Sciatic nerve (tissue), 2 donors: ENCODE measurements around the gene TSTD2. TPM values are rescaled to one million over a fixed set of nuclear protein-coding genes. Genes with fewer than 3 reads are reported as not detected.
"Not testable (repeated sequence)": the region's sequence is repeated elsewhere in the genome, so short reads cannot be mapped to it uniquely, and the experiment has no call there.

ENCODE experiments used
- ATAC-seq: fragments of 200-7000 bp; cut with Tn5 transposase; one replicate; pipeline ENCODE4 v1.9.1; 2020; ENCODE audit warnings: mild to moderate bottlenecking, moderate library complexity
- DNase-seq: peaks from one replicate; pipeline ENCODE4 v3.0.0-alpha.2; 2020; ENCODE audit warnings: low spot score
- intact Hi-C: fragments of 100-400 bp; cut with DNase I; formaldehyde crosslinking; loops from one replicate; pipeline ENCODE4 v1.14.2; 2022
- total RNA-seq: library from RNA; stranded (reverse); fragmentation: NEBNext Ultra II Directional; extraction: Animal tissue kit (Norgen Biotek cat#: 25700); gene quantifications from one replicate; pipeline ENCODE4 v1.2.1, GENCODE V29; 2021
- donor health status: DM: no; HTN: no; CAD: no.
- donor health status: DM: no; HTN: no; CAD: no.

TSTD2 gene
- total RNA-seq, 1 donor from 2014 or later = 29.4 TPM

DNA sequence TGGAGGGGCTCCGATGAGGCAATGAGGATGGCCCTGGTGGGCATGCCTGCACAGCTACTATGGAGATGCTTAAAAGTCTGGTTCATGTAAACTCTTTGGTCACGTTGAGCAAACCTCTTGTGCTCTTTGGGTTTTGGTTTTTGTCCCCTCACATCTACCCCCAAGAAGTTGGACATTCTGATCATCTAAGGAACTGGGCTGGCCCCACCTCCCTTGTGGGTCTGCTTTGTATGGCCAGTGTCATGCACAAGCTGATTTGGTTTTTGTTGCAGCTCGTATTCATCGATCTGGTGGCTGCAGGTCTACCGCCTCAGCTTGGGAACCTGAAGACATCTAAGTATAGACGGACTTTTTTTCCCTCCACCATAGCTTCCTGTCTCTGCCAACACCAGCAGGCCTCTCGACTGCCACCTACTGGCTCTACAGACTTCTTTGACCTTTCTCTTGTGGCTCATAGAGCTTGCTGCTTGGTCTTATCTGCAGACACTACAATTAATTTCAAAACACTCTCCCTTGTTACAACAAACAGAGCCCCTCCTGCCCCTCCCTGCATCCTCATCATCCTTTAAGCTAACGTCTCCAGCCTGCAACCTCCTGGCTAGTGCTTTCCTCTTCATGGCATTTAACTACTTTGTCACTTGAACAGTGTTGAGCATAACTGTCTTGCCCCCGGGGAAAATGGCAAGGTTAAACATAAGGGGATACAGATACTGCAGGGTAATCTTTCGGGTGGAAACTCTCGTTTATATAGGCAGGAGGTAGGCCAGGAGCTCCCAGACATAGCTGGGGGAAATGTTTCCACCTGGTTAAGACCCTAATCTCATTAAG is 34.5 kb downstream of the TSTD2 start:
- peak; percentile 83 for DNase-seq
- ATAC-seq = peak; percentile 86
- intact Hi-C loops = loop anchor here (2.0 kb wide), 1 partner anchor 130 kb away; no protein-coding TSS in a partner anchor

DNA sequence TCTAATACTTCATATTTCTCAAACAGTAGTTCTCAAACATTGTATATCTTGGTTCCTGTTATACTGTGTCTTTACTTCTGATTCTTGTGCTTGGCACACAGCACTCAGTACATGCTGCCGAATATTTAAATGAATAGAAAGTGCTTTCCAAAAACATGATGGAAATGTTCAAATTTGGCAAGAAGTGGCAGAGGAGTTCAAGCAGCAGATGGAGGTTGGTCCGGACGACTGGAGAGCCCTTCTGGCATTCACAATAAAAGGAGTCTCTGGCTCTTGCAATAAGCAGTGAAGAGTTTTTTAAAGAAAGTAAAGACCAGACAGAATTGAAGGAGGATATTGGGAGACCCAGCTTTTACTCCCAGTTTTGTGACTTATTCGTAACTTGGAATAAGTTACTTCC is 36.3 kb downstream of the TSTD2 start:
- intact Hi-C loops = no loop called here
- no peak for ATAC-seq

GRCh38 chr9:97594381-97594921 is 38.7 kb downstream of the TSTD2 start:
- no peak for DNase-seq
- intact Hi-C loops = no loop called here
- ATAC-seq = no peak

More for the DNA sequence above, 36.3 kb downstream of the TSTD2 start:
- DNase-seq = no peak

DNA sequence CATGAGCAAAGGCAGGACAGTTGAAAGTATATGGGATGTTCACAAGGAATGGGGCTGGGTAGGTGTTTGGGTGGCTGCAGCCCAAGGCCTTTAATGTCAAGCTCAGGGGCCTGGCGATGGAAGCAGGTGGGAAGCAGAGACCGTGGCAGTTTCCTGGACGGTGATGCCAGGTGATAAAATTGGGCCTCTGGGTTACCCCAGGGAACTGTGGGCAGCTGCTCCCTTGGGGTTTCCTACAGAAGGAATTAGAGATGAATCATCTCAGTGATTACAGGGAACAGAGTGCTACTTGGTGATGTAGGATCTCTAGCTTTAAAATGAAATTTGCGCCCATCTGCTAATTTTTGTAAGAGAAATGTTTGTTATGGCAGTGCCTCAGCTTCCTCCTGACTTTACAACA is 39.2 kb downstream of the TSTD2 start:
- intact Hi-C loops = no loop called here
- DNase-seq (no peak), ATAC-seq (no peak)

GRCh38 chr9:97592126-97592525 is 41.0 kb downstream of the TSTD2 start:
- DNase-seq = no peak
- ATAC-seq = no peak
- intact Hi-C loops = no loop called here

GRCh38 chr9:97591535-97591934 is 41.6 kb downstream of the TSTD2 start:
- intact Hi-C loops = no loop called here
- ATAC-seq (peak; percentile 34), DNase-seq (no peak)

- ATAC-seq, DNase-seq, intact Hi-C loops: not testable (repeated sequence)
Measured at GRCh38 chr9:97586909-97587308, 46.3 kb downstream of the TSTD2 start.

DNA sequence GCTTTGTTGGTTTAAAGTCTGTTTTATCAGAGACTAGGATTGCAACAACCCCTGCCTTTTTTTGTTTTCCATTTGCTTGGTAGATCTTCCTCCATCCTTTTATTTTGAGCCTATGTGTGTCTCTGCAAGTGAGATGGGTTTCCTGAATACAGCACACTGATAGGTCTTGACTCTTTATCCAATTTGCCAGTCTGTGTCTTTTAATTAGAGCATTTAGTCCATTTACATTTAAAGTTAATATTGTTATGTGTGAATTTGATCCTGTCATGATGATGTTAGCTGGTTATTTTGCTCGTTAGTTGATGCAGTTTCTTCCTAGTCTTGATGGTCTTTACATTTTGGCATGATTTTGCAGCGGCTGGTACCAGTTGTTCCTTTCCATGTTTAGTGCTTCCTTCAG is 48.4 kb downstream of the TSTD2 start:
- DNase-seq, ATAC-seq, intact Hi-C loops: not testable (repeated sequence)

DNA sequence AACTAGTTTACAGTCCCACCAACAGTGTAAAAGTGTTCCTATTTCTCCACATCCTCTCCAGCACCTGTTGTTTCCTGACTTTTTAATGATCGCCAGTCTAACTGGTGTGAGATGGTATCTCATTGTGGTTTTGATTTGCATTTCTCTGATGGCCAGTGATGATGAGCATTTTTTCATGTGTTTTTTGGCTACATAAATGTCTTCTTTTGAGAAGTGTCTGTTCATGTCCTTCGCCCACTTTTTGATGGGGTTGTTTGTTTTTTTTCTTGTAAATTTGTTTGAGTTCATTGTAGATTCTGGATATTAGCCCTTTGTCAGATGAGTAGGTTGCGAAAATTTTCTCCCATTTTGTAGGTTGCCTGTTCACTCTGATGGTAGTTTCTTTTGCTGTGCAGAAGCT is 51.6 kb downstream of the TSTD2 start:
- ATAC-seq, DNase-seq, intact Hi-C loops: not testable (repeated sequence)

GRCh38 chr9:97579914-97580313 is 53.3 kb downstream of the TSTD2 start:
- ATAC-seq = no peak
- no peak for DNase-seq
- intact Hi-C loops = no loop called here

DNA sequence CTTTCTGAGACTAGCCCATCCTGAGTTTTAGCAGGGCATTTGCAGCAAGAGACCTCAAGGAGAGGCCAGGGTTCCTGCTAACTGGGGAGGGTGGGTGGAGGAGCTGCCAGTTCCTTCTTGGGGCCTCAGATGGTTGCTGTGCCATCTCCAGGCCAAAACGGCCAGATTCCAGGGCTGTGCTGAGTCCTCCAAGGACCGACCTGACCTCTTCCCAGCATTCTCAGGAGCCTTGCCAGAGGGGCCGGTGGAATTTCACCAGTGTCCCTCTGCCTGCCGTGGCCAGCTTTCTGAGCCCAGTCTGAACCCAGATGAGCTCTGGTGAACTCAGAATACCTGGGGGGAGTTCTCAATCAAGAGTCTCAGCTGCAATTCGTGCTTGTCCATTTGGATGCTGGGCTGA is 54.3 kb downstream of the TSTD2 start:
- ATAC-seq (peak; percentile 58), DNase-seq (peak; percentile 50)
- intact Hi-C loops = no loop called here

DNA sequence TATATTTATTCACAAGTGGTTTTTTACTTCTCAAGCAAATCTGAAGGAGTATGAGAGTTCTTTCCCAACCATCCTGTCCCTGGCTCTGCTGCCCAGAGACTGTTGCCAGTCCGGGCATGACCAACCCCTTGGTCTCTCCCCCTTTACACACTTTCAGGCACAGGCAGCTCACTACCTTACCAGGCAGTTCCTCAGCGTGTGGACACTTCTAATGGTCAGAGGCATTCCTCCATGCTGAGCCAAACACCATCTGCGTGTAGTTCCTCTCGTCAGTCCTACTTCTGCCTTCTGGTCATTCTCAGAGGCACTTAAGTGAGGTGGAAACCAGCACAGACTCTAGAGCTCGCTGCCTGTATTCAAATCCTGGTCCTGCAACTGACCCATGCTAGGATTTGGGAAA is 56.1 kb downstream of the TSTD2 start:
- peak; percentile 41 for ATAC-seq
- DNase-seq = peak; percentile 28
- intact Hi-C loops = no loop called here

DNA sequence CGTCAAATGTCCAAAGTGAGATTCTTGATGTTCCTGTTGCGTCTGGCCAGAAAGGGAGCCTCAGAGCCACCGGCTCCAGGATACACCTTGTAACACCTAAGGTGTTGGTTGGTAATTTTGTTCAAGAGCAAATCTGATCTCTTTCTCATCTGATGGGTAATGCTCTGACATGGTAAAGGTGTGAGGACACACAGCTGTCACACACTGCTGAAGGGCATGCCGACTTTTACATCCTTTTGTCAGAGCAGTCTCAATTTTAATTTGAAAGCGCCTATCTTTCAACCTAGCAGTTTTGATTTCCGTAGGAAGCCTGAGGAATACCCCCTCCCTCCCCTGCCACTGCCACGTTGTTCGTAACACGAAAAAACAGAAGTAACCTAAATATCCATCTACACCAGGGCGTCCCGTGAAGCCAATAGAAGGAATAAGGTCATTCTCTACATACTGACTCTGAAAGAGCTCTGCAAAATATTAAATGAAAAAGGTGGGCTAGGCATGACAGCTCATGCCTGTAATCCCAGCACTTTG is 57.4 kb downstream of the TSTD2 start:
- ATAC-seq (no peak), DNase-seq (no peak)
- intact Hi-C loops = no loop called here

- intact Hi-C loops, ATAC-seq: not testable (repeated sequence)
- peak; percentile 35 for DNase-seq
Measured at GRCh38 chr9:97574921-97575672, 58.1 kb downstream of the TSTD2 start.

- intact Hi-C loops, ATAC-seq: not testable (repeated sequence)
- DNase-seq = peak; percentile 42
Measured at GRCh38 chr9:97574101-97574571, 59.0 kb downstream of the TSTD2 start.

GRCh38 chr9:97573482-97574073 is 59.6 kb downstream of the TSTD2 start:
- peak; percentile 28 for DNase-seq
- intact Hi-C loops = no loop called here
- ATAC-seq = no peak

DNA sequence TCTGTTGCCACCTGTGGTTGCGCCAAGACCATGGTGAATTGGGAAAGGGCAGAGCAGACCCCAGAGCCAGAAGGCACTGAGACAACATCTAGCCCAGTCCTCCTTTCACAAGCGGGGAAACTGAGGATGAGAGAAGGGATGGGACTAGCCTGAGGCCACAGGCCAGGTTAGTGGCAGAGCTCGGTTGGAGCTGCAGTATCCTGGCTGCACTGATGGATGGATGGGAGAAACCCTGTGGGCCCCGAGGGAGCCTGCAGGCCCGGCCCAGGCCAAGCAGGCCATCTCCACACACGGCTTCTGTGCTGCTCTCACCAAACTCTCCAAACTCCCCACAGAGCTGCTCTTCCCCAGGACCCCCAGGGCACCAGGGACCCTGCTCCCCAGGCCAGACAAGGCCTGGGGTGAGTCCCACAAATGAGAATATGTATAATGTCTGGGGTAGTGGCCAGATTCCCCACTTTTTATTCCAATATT is 60.2 kb downstream of the TSTD2 start:
- ATAC-seq (no peak), DNase-seq (peak; percentile 33)
- intact Hi-C loops = no loop called here

- intact Hi-C loops = no loop called here
- DNase-seq = peak; percentile 22
- peak; percentile 4 for ATAC-seq
Measured at GRCh38 chr9:97572196-97572891, 60.8 kb downstream of the TSTD2 start.
